ENCODE measurements around the gene TMEM219. TPM values are rescaled to one million over a fixed set of nuclear protein-coding genes. Genes with fewer than 3 reads are reported as not detected.

Gene TMEM219
- polyA plus RNA-seq, 1 of the 3 experiments (the other 2 are of a cell fraction), result 101 TPM

DNA sequence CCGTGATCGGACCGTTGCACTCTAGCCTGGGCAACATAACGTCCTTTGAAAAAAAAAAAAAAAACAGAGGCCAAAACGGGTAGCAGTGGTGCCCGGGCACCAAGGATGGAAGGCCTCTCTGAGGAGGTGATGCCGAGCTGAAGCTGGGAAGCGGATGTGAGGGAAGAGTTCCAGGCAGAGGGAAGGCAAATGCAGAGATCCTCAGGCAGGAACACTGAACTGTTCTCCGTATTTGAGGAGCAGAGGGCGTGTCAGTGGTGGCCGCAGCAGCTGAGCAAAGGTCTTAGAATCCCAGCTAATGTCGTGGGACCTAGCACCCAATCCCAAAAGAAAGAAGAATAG is 35.2 kb upstream of the TMEM219 start:
- peak; percentile 47 for DNase-seq

More for the DNA sequence above, 35.2 kb upstream of the TMEM219 start:
- TF ChIP-seq EP300 (IDR thresholded peaks at IDR 0.05; ENCODE audit: borderline replicate concordance in 1 of 2, low read depth in 1 of 2, low read length in 1 of 2) (no peak), YY1 (IDR thresholded peaks at IDR 0.05; ENCODE audit: low read depth) (no peak), TAF1 (IDR thresholded peaks at IDR 0.05; ENCODE audit: borderline replicate concordance, low read depth, low read length) (no peak), CHD2 (IDR thresholded peaks at IDR 0.05; ENCODE audit: low read length, partially characterized antibody) (no peak), FOXM1 (IDR thresholded peaks at IDR 0.05; ENCODE audit: low read depth) (no peak)
- TF ChIP-seq, protein P1, sequence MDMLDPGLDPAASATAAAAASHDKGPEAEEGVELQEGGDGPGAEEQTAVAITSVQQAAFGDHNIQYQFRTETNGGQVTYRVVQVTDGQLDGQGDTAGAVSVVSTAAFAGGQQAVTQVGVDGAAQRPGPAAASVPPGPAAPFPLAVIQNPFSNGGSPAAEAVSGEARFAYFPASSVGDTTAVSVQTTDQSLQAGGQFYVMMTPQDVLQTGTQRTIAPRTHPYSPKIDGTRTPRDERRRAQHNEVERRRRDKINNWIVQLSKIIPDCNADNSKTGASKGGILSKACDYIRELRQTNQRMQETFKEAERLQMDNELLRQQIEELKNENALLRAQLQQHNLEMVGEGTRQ (IDR thresholded peaks at IDR 0.05; ENCODE audit: borderline replicate concordance, low read depth, low read length), result no peak
- TF ChIP-seq, protein P2, sequence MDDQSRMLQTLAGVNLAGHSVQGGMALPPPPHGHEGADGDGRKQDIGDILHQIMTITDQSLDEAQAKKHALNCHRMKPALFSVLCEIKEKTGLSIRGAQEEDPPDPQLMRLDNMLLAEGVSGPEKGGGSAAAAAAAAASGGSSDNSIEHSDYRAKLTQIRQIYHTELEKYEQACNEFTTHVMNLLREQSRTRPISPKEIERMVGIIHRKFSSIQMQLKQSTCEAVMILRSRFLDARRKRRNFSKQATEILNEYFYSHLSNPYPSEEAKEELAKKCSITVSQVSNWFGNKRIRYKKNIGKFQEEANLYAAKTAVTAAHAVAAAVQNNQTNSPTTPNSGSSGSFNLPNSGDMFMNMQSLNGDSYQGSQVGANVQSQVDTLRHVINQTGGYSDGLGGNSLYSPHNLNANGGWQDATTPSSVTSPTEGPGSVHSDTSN (IDR thresholded peaks at IDR 0.05), result no peak
- TF ChIP-seq, protein P3, sequence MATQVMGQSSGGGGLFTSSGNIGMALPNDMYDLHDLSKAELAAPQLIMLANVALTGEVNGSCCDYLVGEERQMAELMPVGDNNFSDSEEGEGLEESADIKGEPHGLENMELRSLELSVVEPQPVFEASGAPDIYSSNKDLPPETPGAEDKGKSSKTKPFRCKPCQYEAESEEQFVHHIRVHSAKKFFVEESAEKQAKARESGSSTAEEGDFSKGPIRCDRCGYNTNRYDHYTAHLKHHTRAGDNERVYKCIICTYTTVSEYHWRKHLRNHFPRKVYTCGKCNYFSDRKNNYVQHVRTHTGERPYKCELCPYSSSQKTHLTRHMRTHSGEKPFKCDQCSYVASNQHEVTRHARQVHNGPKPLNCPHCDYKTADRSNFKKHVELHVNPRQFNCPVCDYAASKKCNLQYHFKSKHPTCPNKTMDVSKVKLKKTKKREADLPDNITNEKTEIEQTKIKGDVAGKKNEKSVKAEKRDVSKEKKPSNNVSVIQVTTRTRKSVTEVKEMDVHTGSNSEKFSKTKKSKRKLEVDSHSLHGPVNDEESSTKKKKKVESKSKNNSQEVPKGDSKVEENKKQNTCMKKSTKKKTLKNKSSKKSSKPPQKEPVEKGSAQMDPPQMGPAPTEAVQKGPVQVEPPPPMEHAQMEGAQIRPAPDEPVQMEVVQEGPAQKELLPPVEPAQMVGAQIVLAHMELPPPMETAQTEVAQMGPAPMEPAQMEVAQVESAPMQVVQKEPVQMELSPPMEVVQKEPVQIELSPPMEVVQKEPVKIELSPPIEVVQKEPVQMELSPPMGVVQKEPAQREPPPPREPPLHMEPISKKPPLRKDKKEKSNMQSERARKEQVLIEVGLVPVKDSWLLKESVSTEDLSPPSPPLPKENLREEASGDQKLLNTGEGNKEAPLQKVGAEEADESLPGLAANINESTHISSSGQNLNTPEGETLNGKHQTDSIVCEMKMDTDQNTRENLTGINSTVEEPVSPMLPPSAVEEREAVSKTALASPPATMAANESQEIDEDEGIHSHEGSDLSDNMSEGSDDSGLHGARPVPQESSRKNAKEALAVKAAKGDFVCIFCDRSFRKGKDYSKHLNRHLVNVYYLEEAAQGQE (IDR thresholded peaks at IDR 0.05; ENCODE audit: low read depth, low read length), result no peak
- Histone ChIP-seq H3K9me3 (no peaks in the 10 kb centered on the region), H3K79me2 (ENCODE audit: insufficient read depth) (peaks cover 55% of the 10 kb centered on the region), H3K36me3 (replicated peaks in 1 of 2; ENCODE audit: control insufficient read depth in 1 of 2, insufficient read depth in 2 of 2, low read length in 1 of 2) (peaks cover 10 to 12% of the 10 kb centered on the region in 2 experiments), H3K27me3 (ENCODE audit: insufficient read depth) (no peaks in the 10 kb centered on the region), H2AFZ (ENCODE audit: low read depth) (peak overlapping the region; percentile 99), H3K9ac (peak overlapping the region; percentile 88), H3K4me1 (ENCODE audit: control insufficient read depth in 1 of 2, insufficient read depth in 2 of 2, low read depth in 1 of 2, low read length in 1 of 2) (peaks cover 15% of the 10 kb centered on the region in 2 experiments; a peak in 3 of 4 replicates), H4K20me1 (ENCODE audit: insufficient read depth) (no peaks in the 10 kb centered on the region; the same call in 1 of the 2 replicates), H3K4me2 (peak overlapping the region; percentile 91), H3K4me3 (ENCODE audit: low read depth in 2 of 2, low read length in 1 of 2) (peak overlapping the region; percentile 73 to 76), H3K9me2 (no peaks in the 10 kb centered on the region), H3K27ac (ENCODE audit: low read depth in 2 of 2, low read length in 1 of 2) (peak overlapping the region; percentile 81 to 87), H3F3A (replicated peaks; ENCODE audit: insufficient read depth) (peaks cover 8% of the 10 kb centered on the region)
- ChIA-PET CTCF (interaction anchor here (0.9 to 2.5 kb wide), 6 partner anchors 25 to 166 kb away, joined by 3 to 10 read pairs (median 4); partner anchors contain the start of genes ASPHD1, TLCD3B and TMEM219), POLR2A (interaction anchor here (0.5 to 2.4 kb wide), 12 partner anchors 9 to 139 kb away, joined by 3 to 12 read pairs (median 4); partner anchors contain the start of genes ALDOA, KIF22, SEZ6L2 and TAOK2)
- WGBS (ENCODE audit: low lambda C conversion rate), result 10% methylated on average over 12 of the region's 12 CpGs

Measured in SK-N-SH (cell line).